C4-2B (cell line): ENCODE data around the gene CDK5.
"Not testable (repeated sequence)": the region's sequence is repeated elsewhere in the genome, so short reads cannot be mapped to it uniquely, and the experiment has no call there.

Experiments used
- H3K27ac ChIP-seq: fragments of 450-650 bp; 2 replicates; pipeline ENCODE4 v1.5.1; 2017
- ZFX ChIP-seq: fragments of 450-650 bp; IDR thresholded peaks from 2 replicates; pipeline ENCODE4 v1.6.1; 2017
- TF ChIP-seq, protein P1 (sequence below): fragments of 450-650 bp; conservative IDR thresholded peaks from 2 replicates; pipeline ENCODE4 v1.5.1; 2017; ENCODE audit warnings: mild to moderate bottlenecking

Gene CDK5

DNA sequence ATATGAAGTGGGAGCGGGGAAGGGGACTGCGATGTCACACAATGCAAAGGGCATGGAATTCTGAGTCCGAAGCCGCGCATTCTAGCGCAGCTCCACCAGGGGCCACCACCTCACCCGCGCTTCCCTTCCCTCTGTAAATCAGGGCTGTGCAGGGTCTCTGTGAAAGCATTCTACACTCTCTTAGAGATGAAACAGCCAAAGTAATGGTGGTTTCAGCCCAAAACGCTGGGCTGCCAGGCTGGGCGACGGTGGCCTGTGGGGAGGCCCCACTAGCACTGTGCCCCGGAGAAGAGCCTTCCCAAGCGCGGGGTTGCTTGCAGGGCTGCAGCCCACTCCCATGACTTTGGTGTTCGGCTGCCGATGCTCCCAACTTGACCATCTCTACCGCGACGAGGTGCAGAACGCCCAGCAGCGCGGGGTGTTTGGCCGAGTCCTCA is 44.8 kb downstream of the CDK5 start:
- no peak overlapping the region for H3K27ac ChIP-seq
- no peak for TF ChIP-seq ZFX
- TF ChIP-seq, protein P1, sequence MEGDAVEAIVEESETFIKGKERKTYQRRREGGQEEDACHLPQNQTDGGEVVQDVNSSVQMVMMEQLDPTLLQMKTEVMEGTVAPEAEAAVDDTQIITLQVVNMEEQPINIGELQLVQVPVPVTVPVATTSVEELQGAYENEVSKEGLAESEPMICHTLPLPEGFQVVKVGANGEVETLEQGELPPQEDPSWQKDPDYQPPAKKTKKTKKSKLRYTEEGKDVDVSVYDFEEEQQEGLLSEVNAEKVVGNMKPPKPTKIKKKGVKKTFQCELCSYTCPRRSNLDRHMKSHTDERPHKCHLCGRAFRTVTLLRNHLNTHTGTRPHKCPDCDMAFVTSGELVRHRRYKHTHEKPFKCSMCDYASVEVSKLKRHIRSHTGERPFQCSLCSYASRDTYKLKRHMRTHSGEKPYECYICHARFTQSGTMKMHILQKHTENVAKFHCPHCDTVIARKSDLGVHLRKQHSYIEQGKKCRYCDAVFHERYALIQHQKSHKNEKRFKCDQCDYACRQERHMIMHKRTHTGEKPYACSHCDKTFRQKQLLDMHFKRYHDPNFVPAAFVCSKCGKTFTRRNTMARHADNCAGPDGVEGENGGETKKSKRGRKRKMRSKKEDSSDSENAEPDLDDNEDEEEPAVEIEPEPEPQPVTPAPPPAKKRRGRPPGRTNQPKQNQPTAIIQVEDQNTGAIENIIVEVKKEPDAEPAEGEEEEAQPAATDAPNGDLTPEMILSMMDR, result peak; percentile 61

DNA sequence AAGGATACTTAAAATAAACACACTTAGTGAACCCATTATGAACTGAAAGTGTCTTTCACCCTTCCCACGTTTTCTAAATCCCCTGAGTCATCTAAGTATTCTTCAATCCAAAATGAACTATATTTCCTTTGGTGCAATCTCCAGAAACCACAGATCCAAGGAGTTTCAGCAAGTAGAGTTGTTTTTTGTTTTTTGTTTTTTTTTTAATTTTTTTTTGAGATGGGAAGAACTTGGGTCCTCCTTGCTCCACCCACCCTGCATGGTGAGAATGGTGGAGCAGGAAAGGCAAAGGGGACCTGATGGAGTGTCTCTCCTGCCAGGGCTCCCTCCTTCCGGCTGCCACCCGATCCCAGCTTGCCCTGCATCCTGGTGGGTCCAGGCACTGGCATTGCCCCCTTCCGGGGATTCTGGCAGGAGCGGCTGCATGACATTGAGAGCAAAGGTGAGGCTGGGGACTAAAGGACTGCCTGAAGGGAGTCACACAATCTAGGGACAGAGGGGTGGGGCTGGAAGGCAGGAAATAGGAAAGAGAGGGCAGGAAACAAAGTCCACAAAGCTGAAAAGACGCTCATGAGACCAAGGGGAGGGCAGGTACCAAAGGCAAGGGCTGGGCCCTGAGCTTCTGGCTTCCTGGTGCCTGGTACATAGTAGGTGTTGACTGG is 45.5 kb downstream of the CDK5 start:
- H3K27ac ChIP-seq, result no peak overlapping the region
- no peak for TF ChIP-seq ZFX
- TF ChIP-seq, protein P1, result no peak

DNA sequence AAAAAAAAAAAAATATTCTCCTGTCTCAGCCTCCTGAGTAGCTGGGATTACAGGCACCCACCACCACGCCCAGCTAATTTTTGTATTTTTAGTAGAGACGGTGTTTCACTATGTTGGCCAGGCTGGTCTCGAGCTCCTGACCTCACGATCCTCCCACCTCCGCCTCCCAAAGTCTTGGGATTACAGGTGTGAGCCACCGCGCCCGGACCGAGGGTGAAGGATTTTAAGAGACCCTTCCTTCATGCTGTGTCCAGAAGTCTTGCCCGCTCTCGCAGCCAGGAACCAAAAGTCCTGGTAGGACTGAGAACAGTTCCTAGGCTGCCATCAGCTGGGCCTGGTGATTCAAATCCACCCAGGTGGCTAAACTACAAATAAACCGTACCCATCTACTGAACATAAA is 46.1 kb downstream of the CDK5 start:
- H3K27ac ChIP-seq, result not testable (repeated sequence)

DNA sequence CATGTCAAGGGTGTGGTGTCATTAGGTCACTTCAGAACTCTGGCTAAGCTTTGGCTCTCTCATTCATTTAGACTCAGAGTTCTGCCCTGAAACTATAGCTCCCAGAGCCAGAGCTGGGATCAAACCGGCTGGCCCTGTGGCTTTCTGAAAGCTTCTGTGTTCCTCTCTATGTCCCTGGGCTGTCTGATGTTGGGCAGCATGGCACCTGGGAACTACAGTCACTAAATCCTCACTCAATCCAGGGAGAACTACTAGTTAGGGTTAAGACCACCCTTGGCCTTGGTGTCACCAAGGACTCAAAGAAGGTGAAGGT is 46.6 kb downstream of the CDK5 start:
- no peak for TF ChIP-seq ZFX
- TF ChIP-seq, protein P1, result no peak
- H3K27ac ChIP-seq, result 0 out of 2 replicates have a peak overlapping the region, but pooled peaks have one; percentile 13

DNA sequence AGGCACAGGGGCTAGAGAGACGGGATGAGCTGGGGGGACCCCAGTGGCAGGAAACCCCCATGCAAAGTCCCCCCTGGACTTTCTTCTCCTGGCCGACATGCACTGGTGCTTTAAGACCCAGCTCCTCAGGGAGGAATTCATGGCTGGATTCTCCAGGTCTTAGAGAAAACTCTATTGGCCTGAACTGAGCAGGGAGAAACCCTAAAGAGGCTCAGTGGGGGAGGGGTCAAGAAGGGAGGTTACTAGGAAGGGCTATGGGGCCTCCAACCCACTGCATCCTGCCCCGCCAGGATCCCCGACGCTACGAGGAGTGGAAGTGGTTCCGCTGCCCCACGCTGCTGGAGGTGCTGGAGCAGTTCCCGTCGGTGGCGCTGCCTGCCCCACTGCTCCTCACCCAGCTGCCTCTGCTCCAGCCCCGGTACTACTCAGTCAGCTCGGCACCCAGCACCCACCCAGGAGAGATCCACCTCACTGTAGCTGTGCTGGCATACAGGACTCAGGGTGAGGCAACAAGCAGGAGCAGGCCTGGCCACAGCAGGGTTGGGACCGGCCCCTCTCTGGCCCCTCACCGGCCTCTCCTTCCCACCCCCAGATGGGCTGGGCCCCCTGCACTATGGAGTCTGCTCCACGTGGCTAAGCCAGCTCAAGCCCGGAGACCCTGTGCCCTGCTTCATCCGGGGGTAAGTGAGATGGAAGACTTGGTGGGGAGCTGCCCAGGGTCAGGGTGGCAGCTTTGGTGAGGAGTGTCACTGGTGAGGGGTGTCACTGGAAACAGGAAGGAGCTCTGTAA is 47.2 kb downstream of the CDK5 start:
- no peak for TF ChIP-seq ZFX
- TF ChIP-seq, protein P1, result no peak
- 0 out of 2 replicates have a peak overlapping the region, but pooled peaks have one; percentile 13 for H3K27ac ChIP-seq

DNA sequence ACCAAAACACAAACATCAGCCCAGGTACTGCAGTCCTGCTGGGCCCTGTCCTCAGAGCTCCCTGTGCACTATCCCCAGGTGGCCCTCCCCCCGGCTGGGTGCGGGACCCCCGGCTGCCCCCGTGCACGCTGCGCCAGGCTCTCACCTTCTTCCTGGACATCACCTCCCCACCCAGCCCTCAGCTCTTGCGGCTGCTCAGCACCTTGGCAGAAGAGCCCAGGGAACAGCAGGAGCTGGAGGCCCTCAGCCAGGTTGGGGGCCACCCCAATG is 47.7 kb downstream of the CDK5 start:
- H3K27ac ChIP-seq, result no peak overlapping the region

DNA sequence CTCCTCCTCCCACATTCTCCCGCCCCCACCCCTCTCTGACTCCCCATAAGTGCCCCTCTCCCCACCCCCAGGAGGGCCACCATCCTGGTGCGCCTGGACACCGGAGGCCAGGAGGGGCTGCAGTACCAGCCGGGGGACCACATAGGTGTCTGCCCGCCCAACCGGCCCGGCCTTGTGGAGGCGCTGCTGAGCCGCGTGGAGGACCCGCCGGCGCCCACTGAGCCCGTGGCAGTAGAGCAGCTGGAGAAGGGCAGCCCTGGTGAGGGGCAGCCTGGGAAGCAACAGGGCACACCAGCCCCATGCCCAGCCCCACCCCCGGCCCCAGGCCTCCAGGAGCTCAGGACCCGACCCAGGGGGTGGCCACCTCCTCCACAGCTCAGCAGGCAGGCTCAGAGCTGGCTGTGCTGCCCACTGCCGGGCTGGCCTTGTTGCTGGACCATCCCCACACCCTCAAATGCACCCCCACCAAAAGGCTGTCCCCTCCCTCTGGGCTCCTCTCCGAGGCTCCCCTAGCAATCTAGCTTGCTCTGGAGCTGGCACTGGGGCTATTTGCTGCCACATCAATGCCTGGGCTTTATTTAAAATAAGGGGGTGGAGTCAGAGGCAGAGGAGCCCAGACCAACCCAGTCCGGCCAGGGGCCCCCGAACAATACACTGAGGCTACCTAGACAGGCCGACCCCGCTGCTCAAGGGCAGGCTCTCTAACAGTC is 48.2 kb downstream of the CDK5 start:
- TF ChIP-seq, protein P1, result no peak
- no peak for TF ChIP-seq ZFX
- H3K27ac ChIP-seq, result no peak overlapping the region

More for the DNA sequence above, 47.7 kb downstream of the CDK5 start:
- TF ChIP-seq ZFX, result no peak
- TF ChIP-seq, protein P1, result no peak
